GM12864 (cell line): Measurements from ENCODE around the gene PPP1R15B.

Experiments
- DNase-seq: peaks from one replicate; pipeline ENCODE4 v3.0.0-alpha.2; 2011; ENCODE audit warnings: low read depth
- H3K4me3 ChIP-seq: 2 replicates; pipeline ENCODE4 v1.5.1; 2011; ENCODE audit warnings: mild to moderate bottlenecking, low read depth, low read length, control low read depth
- CTCF ChIP-seq: IDR thresholded peaks from 2 replicates; pipeline ENCODE4 v1.5.1; 2011; ENCODE audit warnings: low read depth, mild to moderate bottlenecking, moderate library complexity, low read length, control low read depth, inconsistent platforms; ENCODE audit errors: missing control alignments

Gene PPP1R15B

GRCh38 chr1:204359131-204359473 is 52.5 kb downstream of the PPP1R15B start:
- no peak overlapping the region for H3K4me3 ChIP-seq
- TF ChIP-seq CTCF, result no peak
- no peak for DNase-seq

DNA sequence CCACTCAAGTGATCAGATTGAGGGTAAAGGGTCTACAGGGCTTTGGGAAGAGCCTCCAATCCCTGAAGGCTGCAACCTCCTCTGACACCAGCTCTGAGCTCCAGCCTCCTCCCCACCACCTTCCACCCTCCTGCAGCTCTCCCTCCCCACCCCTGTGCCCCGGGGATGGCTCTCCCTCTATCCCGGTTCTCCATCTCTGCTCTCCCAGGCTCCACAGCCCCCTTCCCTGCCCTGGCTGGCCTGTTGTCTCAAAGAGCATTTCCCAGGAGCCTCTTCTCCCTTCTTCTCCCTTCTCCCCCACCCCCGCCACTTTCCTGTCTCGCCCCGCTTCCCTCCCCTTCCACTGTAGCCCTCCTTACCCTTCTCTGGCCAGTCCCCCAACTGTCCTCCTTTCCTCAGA is 53.0 kb downstream of the PPP1R15B start:
- no peak for TF ChIP-seq CTCF
- H3K4me3 ChIP-seq, result no peak overlapping the region
- DNase-seq, result no peak

- TF ChIP-seq CTCF, result no peak
- H3K4me3 ChIP-seq, result no peak overlapping the region
- DNase-seq, result no peak
Measured at GRCh38 chr1:204357551-204358490, 53.8 kb downstream of the PPP1R15B start.

DNA sequence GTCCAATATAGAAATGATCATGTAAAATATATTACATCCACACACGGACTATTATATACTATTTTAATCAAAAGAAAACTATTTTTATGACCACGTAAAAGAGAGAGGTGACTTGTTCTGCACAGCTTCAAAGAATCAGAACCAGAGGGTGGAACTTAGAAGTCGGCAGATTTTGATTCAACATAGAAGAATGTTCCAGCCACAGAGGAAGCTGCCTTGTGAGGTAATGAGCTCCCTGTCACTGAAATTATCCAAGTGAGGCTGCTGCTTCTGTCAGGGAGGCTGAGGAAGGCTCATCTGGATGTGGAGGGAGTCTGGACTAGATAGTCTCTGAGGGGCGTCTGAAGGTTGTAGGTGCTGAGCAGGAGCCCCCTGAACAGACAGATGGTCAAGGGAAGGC is 54.6 kb downstream of the PPP1R15B start:
- TF ChIP-seq CTCF, result no peak
- no peak for DNase-seq

GRCh38 chr1:204355913-204356312 is 55.7 kb downstream of the PPP1R15B start:
- TF ChIP-seq CTCF, result no peak
- no peak overlapping the region for H3K4me3 ChIP-seq
- DNase-seq, result no peak

More for the DNA sequence above, 54.6 kb downstream of the PPP1R15B start:
- no peak overlapping the region for H3K4me3 ChIP-seq

DNA sequence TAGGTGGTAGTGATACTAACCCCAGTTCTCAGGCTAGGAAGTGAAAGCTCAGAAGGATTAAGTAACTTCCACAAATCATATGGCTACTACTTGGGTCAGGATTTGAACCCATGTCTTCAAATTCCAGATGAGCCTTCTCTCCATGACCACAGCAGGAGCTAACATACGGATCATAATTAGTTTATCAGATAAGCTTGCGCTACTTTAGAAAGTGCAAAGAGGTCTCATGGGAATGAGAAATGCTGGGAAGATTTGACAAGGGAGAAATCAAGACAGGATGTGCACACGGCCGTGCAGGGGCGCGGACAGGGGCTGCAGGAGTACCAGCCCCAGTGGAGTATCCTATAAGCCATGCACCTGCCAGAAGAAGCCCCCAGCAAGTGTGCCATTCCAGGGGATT is 57.0 kb downstream of the PPP1R15B start:
- DNase-seq, result no peak
- TF ChIP-seq CTCF, result no peak

More for the DNA sequence above, 57.0 kb downstream of the PPP1R15B start:
- H3K4me3 ChIP-seq, result no peak overlapping the region
